GM21528 (cell line): ENCODE results near the gene MYH1.
"Not testable (repeated sequence)": the region's sequence is repeated elsewhere in the genome, so short reads cannot be mapped to it uniquely, and the experiment has no call there.

Experiments
- ATAC-seq: cut with Tn5 transposase; IDR thresholded peaks from one replicate; pipeline ENCODE4 v1.9.1; 2021; ENCODE audit warnings: mild to moderate bottlenecking, moderate library complexity; ENCODE audit not compliant: unreplicated experiment, low FRiP score

The MYH1 gene

GRCh38 chr17:10518271-10519037, at the start of gene MYH1:
MYH1 (minus strand) TSS chr17:10518542; CDS start chr17:10516642, 1,900 bp downstream.
- no peak for ATAC-seq

- ATAC-seq: no peak
These were observed 45.8 kb upstream of the MYH1 start for GRCh38 chr17:10563991-10564660.

- ATAC-seq: no peak
These were observed 39.7 kb upstream of the MYH1 start for GRCh38 chr17:10558049-10558448.

- no peak for ATAC-seq
These were observed 39.1 kb upstream of the MYH1 start for GRCh38 chr17:10557422-10557821.

- ATAC-seq: no peak
These were observed 38.1 kb upstream of the MYH1 start for GRCh38 chr17:10556301-10557005.

- ATAC-seq: no peak
These were observed 31.7 kb upstream of the MYH1 start for GRCh38 chr17:10550014-10550413.

GRCh38 chr17:10549096-10549842, 30.9 kb upstream of the MYH1 start, which contains the start of gene MYH2:
MYH2 (minus strand) TSS chr17:10549658; CDS start chr17:10547920, 1,738 bp downstream.
- no peak for ATAC-seq

GRCh38 chr17:10547351-10547750, 29.0 kb upstream of the MYH1 start:
- no peak for ATAC-seq

- not testable (repeated sequence) for ATAC-seq
These were observed 25.1 kb upstream of the MYH1 start for GRCh38 chr17:10543486-10543885.

GRCh38 chr17:10541179-10541578, 22.8 kb upstream of the MYH1 start:
- not testable (repeated sequence) for ATAC-seq

- no peak for ATAC-seq
These were observed 13.7 kb upstream of the MYH1 start for GRCh38 chr17:10532026-10532425.

GRCh38 chr17:10527419-10527818, 9.1 kb upstream of the MYH1 start:
- ATAC-seq: no peak

- no peak for ATAC-seq
These were observed 8.2 kb upstream of the MYH1 start for GRCh38 chr17:10526517-10526916.

- ATAC-seq: no peak
These were observed 4.7 kb upstream of the MYH1 start for GRCh38 chr17:10523064-10523463.

- ATAC-seq: no peak
These were observed 3.6 kb upstream of the MYH1 start for GRCh38 chr17:10521949-10522348.

GRCh38 chr17:10516638-10517037, 1.7 kb downstream of the MYH1 start:
- no peak for ATAC-seq

- no peak for ATAC-seq
These were observed 2.3 kb downstream of the MYH1 start for GRCh38 chr17:10516065-10516464.

- no peak for ATAC-seq
These were observed 4.9 kb downstream of the MYH1 start for GRCh38 chr17:10513299-10514067.

GRCh38 chr17:10512856-10513255, 5.5 kb downstream of the MYH1 start:
- ATAC-seq: no peak

GRCh38 chr17:10499950-10500349, 18.4 kb downstream of the MYH1 start:
- ATAC-seq: no peak
